Panc1 (cell line): Measurements from ENCODE around the gene CBL. TPM values are rescaled to one million over a fixed set of nuclear protein-coding genes. Genes with fewer than 3 reads are reported as not detected.

Experiments used
- ATAC-seq: fragments of 200-7000 bp; cut with Tn5 transposase; 2 replicates; pipeline ENCODE4 v1.9.1; 2020; ENCODE audit warnings: mild to moderate bottlenecking, moderate library complexity
- BruUV-seq: library from RNA; stranded (reverse); fragments of 400-500 nt; replicated peaks from 2 replicates; lab custom pipeline; 2021; lab: Mats Ljungman, UMichigan
- CTCF ChIA-PET: fragments of 300-600 bp; sonication (Branson Sonifier 250); formaldehyde crosslinking; loops from one replicate; lab custom pipeline; 2022; ENCODE audit warnings: antibody characterized with exemption; lab: Charles Lee
- POLR2A ChIA-PET: fragments of 300-600 bp; sonication (Branson Sonifier 250); formaldehyde crosslinking; loops from one replicate; lab custom pipeline; 2022; ENCODE audit warnings: antibody characterized with exemption; lab: Charles Lee
- DNase-seq: peaks from one replicate; pipeline ENCODE4 v3.0.0-alpha.2; 2010; ENCODE audit warnings: low read depth, low spot score
- H3K27ac ChIP-seq: 2 replicates; pipeline ENCODE4 v1.5.1; 2011; ENCODE audit warnings: mild to moderate bottlenecking, low read length, inconsistent platforms
- H3K27me3 ChIP-seq: fragments of 200-500 bp; sonication (Bioruptor generic); 2 replicates; pipeline ENCODE4 v1.6.0; 2014; ENCODE audit warnings: low read length, inconsistent platforms; ENCODE audit not compliant: control insufficient read depth, insufficient read depth
- H3K36me3 ChIP-seq: fragments of 200-500 bp; sonication (Bioruptor generic); 2 replicates; pipeline ENCODE4 v1.5.1; 2014; ENCODE audit warnings: inconsistent platforms, mild to moderate bottlenecking, low read length, moderate library complexity; ENCODE audit not compliant: control insufficient read depth, insufficient read depth
- H3K4me1 ChIP-seq: 2 replicates; pipeline ENCODE4 v1.5.1; 2011; ENCODE audit warnings: inconsistent platforms, mild to moderate bottlenecking, low read length, moderate library complexity; ENCODE audit not compliant: control insufficient read depth, insufficient read depth
- H3K4me3 ChIP-seq, 2 experiments: 2 replicates each; pipeline ENCODE4 v1.5.1; 2011 to 2012; ENCODE audit warnings: low read depth in 2 of 2, low read length in 2 of 2, mild to moderate bottlenecking in 2 of 2, inconsistent platforms in 1 of 2, moderate library complexity in 1 of 2
- H3K9me3 ChIP-seq: fragments of 200-500 bp; sonication (Bioruptor generic); 2 replicates; pipeline ENCODE4 v1.5.1; 2014; ENCODE audit warnings: low read depth, mild to moderate bottlenecking, inconsistent platforms, low read length, moderate library complexity; ENCODE audit not compliant: control insufficient read depth, insufficient read depth
- CTCF ChIP-seq: fragments of 450-650 bp; IDR thresholded peaks from 2 replicates; pipeline ENCODE4 v1.5.1; 2017; ENCODE audit warnings: mild to moderate bottlenecking
- POLR2AphosphoS5 ChIP-seq: IDR thresholded peaks from 2 replicates; pipeline ENCODE4 v1.6.1; 2012; ENCODE audit warnings: mild to moderate bottlenecking, low read depth, low read length, moderate library complexity
- SIN3A ChIP-seq: IDR thresholded peaks from 2 replicates; pipeline ENCODE4 v1.6.1; 2012; ENCODE audit warnings: low read depth, mild to moderate bottlenecking, low read length, moderate library complexity, borderline replicate concordance; ENCODE audit not compliant: insufficient read depth
- TCF7L2 ChIP-seq: IDR thresholded peaks from 2 replicates; pipeline ENCODE4 v1.6.1; 2011; ENCODE audit warnings: mild to moderate bottlenecking, low read depth, low read length, inconsistent platforms
- in situ Hi-C: cut with HindIII; loops from 2 replicates; pipeline ENCODE4 v1.10.0; 2016; ENCODE audit warnings: low sequenced_read_pairs, low pct_unique_long_range_greater_than_20kb
- intact Hi-C: fragments of 100-400 bp; cut with micrococcal nuclease; formaldehyde crosslinking; loops from one replicate; pipeline ENCODE4 v1.10.0; 2022; ENCODE audit not compliant: unreplicated experiment
- total RNA-seq: library from RNA; stranded (reverse); gene quantifications from one replicate; pipeline ENCODE4 v1.2.1, GENCODE V29; 2021; ENCODE audit not compliant: unreplicated experiment
- TF ChIP-seq, protein P1 (sequence below), 2 experiments: IDR thresholded peaks; 2 replicates each; pipeline ENCODE4 v1.6.1; 2011 to 2012; ENCODE audit warnings: low read depth in 2 of 2, control low read depth in 1 of 2, low read length in 1 of 2, mild to moderate bottlenecking in 1 of 2, moderate library complexity in 1 of 2; ENCODE audit not compliant: insufficient read depth in 1 of 2

CBL gene
- total RNA-seq, 1 experiment from 2014 or later, result 69.9 TPM

GRCh38 chr11:119344291-119345010, 138.3 kb downstream of the CBL start:
- intact Hi-C loops, result no loop called here
- in situ Hi-C loops, result no loop called here
- Histone ChIP-seq H3K4me3 (no peak overlapping the region), H3K36me3 (no peaks in the 10 kb centered on the region), H3K4me1 (no peaks in the 10 kb centered on the region; the same call in 1 of the 2 replicates), H3K27ac (no peak overlapping the region), H3K27me3 (no peaks in the 10 kb centered on the region), H3K9me3 (no peaks in the 10 kb centered on the region)
- BruUV-seq, result no TSS peak
- POLR2A ChIA-PET, result no interaction called here
- TF ChIP-seq TCF7L2 (no peak), SIN3A (no peak), POLR2AphosphoS5 (no peak), CTCF (no peak)
- TF ChIP-seq, protein P1, sequence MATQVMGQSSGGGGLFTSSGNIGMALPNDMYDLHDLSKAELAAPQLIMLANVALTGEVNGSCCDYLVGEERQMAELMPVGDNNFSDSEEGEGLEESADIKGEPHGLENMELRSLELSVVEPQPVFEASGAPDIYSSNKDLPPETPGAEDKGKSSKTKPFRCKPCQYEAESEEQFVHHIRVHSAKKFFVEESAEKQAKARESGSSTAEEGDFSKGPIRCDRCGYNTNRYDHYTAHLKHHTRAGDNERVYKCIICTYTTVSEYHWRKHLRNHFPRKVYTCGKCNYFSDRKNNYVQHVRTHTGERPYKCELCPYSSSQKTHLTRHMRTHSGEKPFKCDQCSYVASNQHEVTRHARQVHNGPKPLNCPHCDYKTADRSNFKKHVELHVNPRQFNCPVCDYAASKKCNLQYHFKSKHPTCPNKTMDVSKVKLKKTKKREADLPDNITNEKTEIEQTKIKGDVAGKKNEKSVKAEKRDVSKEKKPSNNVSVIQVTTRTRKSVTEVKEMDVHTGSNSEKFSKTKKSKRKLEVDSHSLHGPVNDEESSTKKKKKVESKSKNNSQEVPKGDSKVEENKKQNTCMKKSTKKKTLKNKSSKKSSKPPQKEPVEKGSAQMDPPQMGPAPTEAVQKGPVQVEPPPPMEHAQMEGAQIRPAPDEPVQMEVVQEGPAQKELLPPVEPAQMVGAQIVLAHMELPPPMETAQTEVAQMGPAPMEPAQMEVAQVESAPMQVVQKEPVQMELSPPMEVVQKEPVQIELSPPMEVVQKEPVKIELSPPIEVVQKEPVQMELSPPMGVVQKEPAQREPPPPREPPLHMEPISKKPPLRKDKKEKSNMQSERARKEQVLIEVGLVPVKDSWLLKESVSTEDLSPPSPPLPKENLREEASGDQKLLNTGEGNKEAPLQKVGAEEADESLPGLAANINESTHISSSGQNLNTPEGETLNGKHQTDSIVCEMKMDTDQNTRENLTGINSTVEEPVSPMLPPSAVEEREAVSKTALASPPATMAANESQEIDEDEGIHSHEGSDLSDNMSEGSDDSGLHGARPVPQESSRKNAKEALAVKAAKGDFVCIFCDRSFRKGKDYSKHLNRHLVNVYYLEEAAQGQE (IDR thresholded peaks at IDR 0.05; ENCODE audit: insufficient read depth in 1 of 2, low read depth in 2 of 2, low read length in 1 of 2), result no peak
- CTCF ChIA-PET, result interaction anchor here (0.6 to 1.4 kb wide), 3 partner anchors 29 to 300 kb away, joined by 3 read pairs; no protein-coding TSS in a partner anchor
- ATAC-seq, result no peak
- no peak for DNase-seq

DNA sequence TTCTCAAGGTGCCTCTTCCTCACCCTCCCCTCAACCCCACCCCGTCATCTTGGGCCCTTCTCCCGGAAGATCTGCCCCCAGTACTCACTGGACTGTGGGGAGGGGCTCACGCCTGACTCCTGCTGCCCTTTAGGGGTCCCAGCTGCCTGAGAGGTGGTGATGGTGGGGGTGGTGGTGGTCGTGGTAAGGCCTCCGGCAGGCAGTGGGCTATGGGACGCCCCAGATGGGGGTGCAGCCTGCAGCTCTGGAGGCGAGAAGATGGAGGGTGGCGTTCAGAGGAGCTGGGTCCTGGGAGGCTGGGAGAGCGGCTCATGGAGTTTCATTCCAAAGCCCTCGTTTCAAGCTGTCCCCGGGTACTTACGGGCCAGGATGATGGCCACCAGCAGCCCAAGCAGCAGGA, 139.5 kb downstream of the CBL start:
- DNase-seq (no peak), ATAC-seq (no peak)
- Histone ChIP-seq H3K36me3 (no peaks in the 10 kb centered on the region), H3K9me3 (no peaks in the 10 kb centered on the region), H3K27me3 (no peaks in the 10 kb centered on the region), H3K27ac (no peak overlapping the region), H3K4me1 (no peaks in the 10 kb centered on the region), H3K4me3 (no peak overlapping the region)
- CTCF ChIA-PET, result no interaction called here
- intact Hi-C loops, result no loop called here
- TF ChIP-seq, protein P1 (IDR thresholded peaks at IDR 0.05; ENCODE audit: insufficient read depth in 1 of 2, low read depth in 2 of 2, low read length in 1 of 2), result no peak
- TF ChIP-seq SIN3A (no peak), POLR2AphosphoS5 (no peak), TCF7L2 (no peak), CTCF (no peak)
- BruUV-seq, result no TSS peak
- POLR2A ChIA-PET, result no interaction called here
- in situ Hi-C loops, result no loop called here
